ENCODE measurements around the gene KARS1. TPM values are rescaled to one million over a fixed set of nuclear protein-coding genes. Genes with fewer than 3 reads are reported as not detected.

KARS1 gene
- total and polyA plus RNA-seq, 2 donors (not counting 1 experiment from before 2014, with no cell fraction given) = 126 to 148 TPM

DNA sequence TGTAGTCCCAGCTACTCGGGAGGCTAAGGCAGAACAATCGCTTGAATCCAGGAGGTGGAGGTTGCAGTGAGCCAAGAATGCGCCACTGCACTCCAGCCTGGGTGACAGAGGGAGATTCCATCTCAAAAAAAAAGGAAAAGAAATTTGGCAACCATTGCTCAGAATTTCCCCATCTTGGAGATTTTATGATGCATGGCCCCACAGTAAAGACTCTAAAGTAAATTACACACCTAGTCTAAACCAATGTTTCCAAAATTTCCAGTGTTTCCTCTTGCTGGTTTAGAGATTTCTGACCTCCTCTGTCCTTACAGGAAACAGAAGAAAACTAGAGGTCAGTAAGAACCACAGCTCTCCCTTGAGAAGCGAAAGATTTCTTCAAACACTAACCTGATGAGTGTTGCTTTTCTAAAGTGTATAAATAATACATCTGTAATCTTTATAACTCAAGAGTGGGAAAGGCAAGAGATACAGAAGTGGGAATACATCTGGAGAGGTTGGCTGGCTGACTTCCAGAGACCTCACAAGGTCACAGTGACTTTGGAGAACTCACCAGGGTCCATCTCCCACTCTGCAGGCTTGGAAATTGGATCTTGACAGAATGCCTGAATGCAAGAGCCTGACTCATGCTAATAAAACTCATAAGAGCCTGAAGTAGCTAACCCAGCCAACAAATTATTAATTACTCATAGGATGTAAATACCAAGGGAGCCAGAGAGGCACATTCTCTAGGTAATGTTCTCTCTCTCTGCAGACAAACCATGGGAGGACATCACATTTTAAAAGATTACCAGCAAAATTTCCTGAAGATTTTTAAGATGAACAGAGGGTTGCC is 33.2 kb downstream of the KARS1 start:
- Histone ChIP-seq H3K4me3 (replicated peaks in 1 of 4; ENCODE audit: control extremely low read depth in 1 of 4, insufficient read depth in 1 of 4, low read depth in 3 of 4, low read length in 4 of 4) (no peak overlapping the region), H3K4me2 (ENCODE audit: extremely low read depth, insufficient read depth, low read length) (no peak overlapping the region), H4K20me1 (ENCODE audit: control insufficient read depth, extremely low read depth, insufficient read depth, low read length) (no peaks in the 10 kb centered on the region), H2AFZ (ENCODE audit: low read length) (no peak overlapping the region), H3K27me3 (ENCODE audit: control insufficient read depth, insufficient read depth, low read length) (no peaks in the 10 kb centered on the region), H3K9ac (ENCODE audit: insufficient read depth, low read length) (no peak overlapping the region), H3K27ac (ENCODE audit: insufficient read depth, low read length) (no peak overlapping the region), H3K9me3 (ENCODE audit: control insufficient read depth, insufficient read depth, low read depth, low read length) (no peaks in the 10 kb centered on the region), H3K79me2 (ENCODE audit: control insufficient read depth, insufficient read depth, low read length) (no peaks in the 10 kb centered on the region), H3K36me3 (ENCODE audit: control insufficient read depth, insufficient read depth, low read length) (peaks cover 7% of the 10 kb centered on the region), H3K4me1 (ENCODE audit: control insufficient read depth, extremely low read depth, insufficient read depth, low read length) (peaks cover 2% of the 10 kb centered on the region)
- TF ChIP-seq, protein P1, sequence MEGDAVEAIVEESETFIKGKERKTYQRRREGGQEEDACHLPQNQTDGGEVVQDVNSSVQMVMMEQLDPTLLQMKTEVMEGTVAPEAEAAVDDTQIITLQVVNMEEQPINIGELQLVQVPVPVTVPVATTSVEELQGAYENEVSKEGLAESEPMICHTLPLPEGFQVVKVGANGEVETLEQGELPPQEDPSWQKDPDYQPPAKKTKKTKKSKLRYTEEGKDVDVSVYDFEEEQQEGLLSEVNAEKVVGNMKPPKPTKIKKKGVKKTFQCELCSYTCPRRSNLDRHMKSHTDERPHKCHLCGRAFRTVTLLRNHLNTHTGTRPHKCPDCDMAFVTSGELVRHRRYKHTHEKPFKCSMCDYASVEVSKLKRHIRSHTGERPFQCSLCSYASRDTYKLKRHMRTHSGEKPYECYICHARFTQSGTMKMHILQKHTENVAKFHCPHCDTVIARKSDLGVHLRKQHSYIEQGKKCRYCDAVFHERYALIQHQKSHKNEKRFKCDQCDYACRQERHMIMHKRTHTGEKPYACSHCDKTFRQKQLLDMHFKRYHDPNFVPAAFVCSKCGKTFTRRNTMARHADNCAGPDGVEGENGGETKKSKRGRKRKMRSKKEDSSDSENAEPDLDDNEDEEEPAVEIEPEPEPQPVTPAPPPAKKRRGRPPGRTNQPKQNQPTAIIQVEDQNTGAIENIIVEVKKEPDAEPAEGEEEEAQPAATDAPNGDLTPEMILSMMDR (conservative IDR thresholded peaks at IDR 0.05 in 1 of 2, IDR thresholded peaks at IDR 0.05 in 1 of 2; ENCODE audit: low read depth in 1 of 2, low read length in 2 of 2) = no peak
- no peak for TF ChIP-seq EZH2 (IDR thresholded peaks at IDR 0.05; ENCODE audit: low read length, missing control alignments)
- DNase-seq (ENCODE audit: low read depth in 2 of 2) = peak; percentile 21 to 68

DNA sequence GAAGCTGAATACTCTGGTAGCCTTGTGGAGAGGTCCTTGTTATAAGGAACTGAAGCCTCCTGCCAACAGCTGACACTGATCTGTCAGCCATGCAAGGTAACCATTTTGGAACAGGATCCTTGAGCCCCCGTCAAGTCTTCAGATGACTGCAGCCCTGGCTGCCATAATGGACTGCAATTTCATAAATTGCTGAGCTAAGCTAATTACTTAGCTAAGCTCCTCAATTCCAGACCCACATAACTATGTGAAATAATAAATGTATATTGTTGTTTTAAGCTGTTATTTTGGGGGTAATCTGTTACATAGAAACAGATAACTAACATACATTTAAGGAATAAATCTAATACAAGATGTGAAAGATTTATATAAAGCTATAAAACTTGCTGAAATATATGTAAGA is 41.0 kb downstream of the KARS1 start:
- Histone ChIP-seq H3K4me1 (ENCODE audit: control insufficient read depth, extremely low read depth, insufficient read depth, low read length) (no peaks in the 10 kb centered on the region), H3K27ac (ENCODE audit: insufficient read depth, low read length) (no peak overlapping the region), H3K36me3 (ENCODE audit: control insufficient read depth, insufficient read depth, low read length) (peaks cover 3% of the 10 kb centered on the region), H3K27me3 (ENCODE audit: control insufficient read depth, insufficient read depth, low read length) (no peaks in the 10 kb centered on the region), H3K4me2 (ENCODE audit: extremely low read depth, insufficient read depth, low read length) (no peak overlapping the region), H3K79me2 (ENCODE audit: control insufficient read depth, insufficient read depth, low read length) (no peaks in the 10 kb centered on the region), H4K20me1 (ENCODE audit: control insufficient read depth, extremely low read depth, insufficient read depth, low read length) (no peaks in the 10 kb centered on the region), H3K9ac (ENCODE audit: insufficient read depth, low read length) (no peak overlapping the region), H3K4me3 (replicated peaks in 1 of 4; ENCODE audit: control extremely low read depth in 1 of 4, insufficient read depth in 1 of 4, low read depth in 3 of 4, low read length in 4 of 4) (no peak overlapping the region), H3K9me3 (ENCODE audit: control insufficient read depth, insufficient read depth, low read depth, low read length) (no peaks in the 10 kb centered on the region), H2AFZ (ENCODE audit: low read length) (no peak overlapping the region)
- TF ChIP-seq, protein P1 (conservative IDR thresholded peaks at IDR 0.05 in 1 of 2, IDR thresholded peaks at IDR 0.05 in 1 of 2; ENCODE audit: low read depth in 1 of 2, low read length in 2 of 2) = no peak
- TF ChIP-seq EZH2 (IDR thresholded peaks at IDR 0.05; ENCODE audit: low read length, missing control alignments) = no peak
- no peak for DNase-seq (ENCODE audit: low read depth in 2 of 2)

DNA sequence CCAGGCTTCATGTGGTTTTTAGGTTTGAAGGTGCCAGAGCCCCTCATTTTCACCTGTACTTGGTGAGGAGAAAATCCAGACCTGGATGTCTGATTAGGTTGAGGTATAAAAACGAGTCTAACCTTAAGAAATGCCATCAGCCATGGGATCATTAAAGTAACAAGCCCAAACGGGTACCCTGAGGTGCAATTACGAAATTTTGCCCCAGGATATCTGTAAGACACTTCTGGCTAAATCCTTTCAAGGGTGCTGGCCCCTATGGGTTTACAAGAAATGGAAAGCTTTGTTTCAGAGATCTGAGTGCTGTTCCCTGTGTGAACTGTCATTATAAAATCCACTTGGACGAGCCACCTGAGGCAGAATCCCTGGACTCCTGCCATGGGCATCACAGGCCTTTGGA is 44.2 kb downstream of the KARS1 start:
- no peak overlapping the region for H3K4me3 ChIP-seq (replicated peaks in 1 of 4; ENCODE audit: control extremely low read depth in 1 of 4, insufficient read depth in 1 of 4, low read depth in 3 of 4, low read length in 4 of 4)
- H3K4me1 ChIP-seq (ENCODE audit: control insufficient read depth, extremely low read depth, insufficient read depth, low read length) = no peaks in the 10 kb centered on the region
- no peak overlapping the region for H2AFZ ChIP-seq (ENCODE audit: low read length)
- H3K27me3 ChIP-seq (ENCODE audit: control insufficient read depth, insufficient read depth, low read length) = no peaks in the 10 kb centered on the region
- H4K20me1 ChIP-seq (ENCODE audit: control insufficient read depth, extremely low read depth, insufficient read depth, low read length) = no peaks in the 10 kb centered on the region
- no peak overlapping the region for H3K27ac ChIP-seq (ENCODE audit: insufficient read depth, low read length)
- peaks cover 3% of the 10 kb centered on the region for H3K36me3 ChIP-seq (ENCODE audit: control insufficient read depth, insufficient read depth, low read length)
- H3K4me2 ChIP-seq (ENCODE audit: extremely low read depth, insufficient read depth, low read length) = no peak overlapping the region
- no peak overlapping the region for H3K9ac ChIP-seq (ENCODE audit: insufficient read depth, low read length)
- H3K9me3 ChIP-seq (ENCODE audit: control insufficient read depth, insufficient read depth, low read depth, low read length) = no peaks in the 10 kb centered on the region
- no peak for DNase-seq (ENCODE audit: low read depth in 2 of 2)
- no peak for TF ChIP-seq EZH2 (IDR thresholded peaks at IDR 0.05; ENCODE audit: low read length, missing control alignments)
- TF ChIP-seq, protein P1 (conservative IDR thresholded peaks at IDR 0.05 in 1 of 2, IDR thresholded peaks at IDR 0.05 in 1 of 2; ENCODE audit: low read depth in 1 of 2, low read length in 2 of 2) = no peak
- no peaks in the 10 kb centered on the region for H3K79me2 ChIP-seq (ENCODE audit: control insufficient read depth, insufficient read depth, low read length)
